NCI-H748 (cell line): ENCODE results near the gene HELZ.

Experiments used
- DNase-seq: peaks from one replicate; lab custom pipeline; 2025; ENCODE audit not compliant: unreplicated experiment; lab: John Stamatoyannopoulos, UW

The HELZ gene

GRCh38 chr17:67238991-67239390 lies 6.0 kb downstream of the HELZ start:
- no peak for DNase-seq

DNA sequence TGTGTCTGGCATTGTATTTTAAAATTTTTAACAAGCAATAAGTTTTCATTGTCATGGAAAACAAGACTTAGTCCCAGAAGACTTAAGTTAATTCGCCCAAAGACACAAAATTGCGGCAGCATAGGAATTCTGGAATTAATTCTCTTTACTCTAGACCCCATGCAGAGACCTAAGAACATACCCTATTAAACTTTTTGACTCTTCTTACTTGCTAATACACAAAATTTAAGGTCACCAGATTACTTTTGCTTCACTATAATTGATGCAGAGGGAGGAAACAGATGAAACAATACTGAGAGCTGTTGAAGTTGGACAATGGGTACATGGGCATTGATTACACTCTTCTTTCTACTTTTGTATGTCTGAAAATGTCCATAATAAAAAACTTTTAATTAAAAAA lies 12.6 kb downstream of the HELZ start:
- no peak for DNase-seq

DNA sequence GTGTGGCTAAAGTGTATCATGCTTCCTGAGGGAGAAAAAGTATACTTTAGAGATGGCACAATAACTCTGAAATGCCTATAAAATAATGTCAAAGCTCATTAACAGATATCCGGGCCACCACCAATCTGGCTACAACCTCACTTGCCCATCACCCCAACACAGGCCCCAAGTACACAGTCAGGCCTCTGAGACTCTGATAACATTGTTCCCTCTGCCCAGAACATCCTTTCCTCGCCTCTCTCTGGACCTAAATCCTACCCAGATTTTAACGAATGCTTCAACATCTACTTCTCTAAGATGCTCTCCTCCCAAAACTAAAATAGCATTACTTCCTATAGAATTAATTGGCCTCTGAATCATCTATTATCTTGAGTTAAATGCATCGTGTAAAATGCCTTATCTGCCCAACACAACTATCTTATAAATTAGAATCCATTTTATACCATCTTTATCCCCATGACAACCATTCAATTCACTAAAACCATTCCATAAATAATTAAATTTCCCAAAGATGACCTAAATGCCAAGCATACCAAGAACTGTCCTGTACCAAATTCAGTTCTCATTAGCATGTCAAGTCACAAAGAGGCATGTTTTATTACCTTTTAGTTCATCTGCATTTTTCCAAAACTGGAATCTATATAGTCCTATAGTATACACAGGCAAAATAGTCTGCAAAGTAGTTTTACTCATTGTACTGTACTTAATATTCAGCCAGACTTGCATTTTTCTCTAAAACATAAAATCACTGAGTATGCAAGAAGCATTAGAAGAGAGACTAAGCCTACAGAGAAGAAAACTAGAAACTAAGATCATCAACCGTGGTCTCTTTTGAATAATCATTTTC lies 15.7 kb downstream of the HELZ start:
- no peak for DNase-seq

DNA sequence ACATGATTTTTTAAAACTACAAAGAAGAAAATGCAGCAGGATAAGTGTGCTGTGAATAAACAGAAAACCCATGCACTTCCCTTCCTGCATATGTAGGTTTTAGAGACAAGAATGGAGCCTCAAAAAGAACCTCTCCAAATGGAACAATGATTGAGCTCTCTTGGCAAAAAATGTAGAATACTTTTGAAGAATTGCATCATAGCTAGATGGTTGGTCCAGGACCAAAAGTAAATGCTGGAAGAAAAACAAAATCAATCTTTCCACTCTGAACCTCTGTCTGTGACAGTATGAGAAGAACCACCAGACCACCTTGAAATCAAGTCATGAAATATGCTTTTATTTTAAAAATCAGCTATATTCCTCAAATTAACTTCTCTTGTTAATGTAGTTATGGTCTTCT lies 17.5 kb downstream of the HELZ start:
- DNase-seq = no peak

- no peak for DNase-seq
Measured at GRCh38 chr17:67225316-67225715, 19.7 kb downstream of the HELZ start.

- no peak for DNase-seq
Measured at GRCh38 chr17:67224736-67225135, 20.3 kb downstream of the HELZ start.

DNA sequence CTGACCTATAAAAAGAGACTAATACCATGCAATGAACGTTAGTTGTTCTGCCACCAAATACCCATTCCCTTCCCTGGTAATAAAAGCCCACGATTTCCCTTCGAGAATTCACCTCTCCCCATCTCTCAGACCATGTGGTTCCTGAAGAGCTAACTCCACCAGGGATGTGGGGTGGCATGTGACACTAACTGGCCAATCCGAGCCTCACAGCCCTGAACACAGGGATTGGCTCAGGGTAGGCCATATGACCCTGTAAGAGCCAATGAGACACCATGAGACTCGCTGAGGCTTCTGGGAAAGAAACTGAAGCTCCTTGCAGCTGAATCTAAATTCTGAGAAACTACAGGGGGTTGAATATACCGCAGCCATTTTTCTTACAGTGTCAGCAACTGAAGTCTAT lies 21.1 kb downstream of the HELZ start:
- no peak for DNase-seq

DNA sequence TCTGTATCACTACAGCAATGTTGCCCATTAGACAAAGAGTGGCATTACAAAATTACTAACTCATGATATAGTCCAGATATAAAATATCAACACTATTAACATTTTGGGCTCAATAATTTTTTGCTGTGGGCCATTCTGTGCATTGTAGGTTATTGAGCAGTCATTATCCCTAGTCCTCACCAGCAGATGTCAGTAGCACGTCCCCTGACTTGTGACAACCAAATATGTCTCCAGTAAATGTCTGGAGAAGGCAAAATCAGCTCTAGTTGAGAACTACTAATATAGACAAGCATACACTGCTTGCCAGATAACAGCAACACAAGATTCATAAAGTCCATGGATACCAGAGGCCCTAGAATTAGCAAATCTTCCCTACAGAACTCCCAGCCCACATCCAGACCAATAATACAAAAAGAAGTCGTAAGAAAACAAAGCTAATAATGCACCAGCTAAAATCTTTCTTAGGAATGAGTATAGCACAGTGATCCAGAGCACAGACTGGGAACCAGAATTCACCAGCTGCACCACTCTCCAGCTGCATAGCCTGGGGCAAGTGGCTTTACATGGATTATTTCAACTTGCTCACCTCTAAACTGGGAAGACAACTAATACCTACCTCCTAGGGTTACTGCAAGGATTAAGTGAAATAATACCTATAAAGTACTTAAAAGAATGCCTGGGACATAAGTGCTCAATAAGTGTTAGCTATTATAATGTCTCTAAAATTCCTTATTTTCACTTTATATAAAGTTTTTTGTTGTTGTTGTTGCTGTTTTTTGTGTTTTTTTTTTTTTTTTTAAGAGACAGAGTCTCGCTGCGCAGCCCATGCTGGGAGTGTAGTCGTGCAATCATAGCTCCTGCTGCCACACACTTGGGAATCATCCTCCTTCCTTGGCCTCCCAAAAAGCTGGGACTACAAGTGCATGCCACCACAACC lies 23.7 kb downstream of the HELZ start:
- DNase-seq = no peak

- DNase-seq = no peak
Measured at GRCh38 chr17:67218385-67218950, 26.5 kb downstream of the HELZ start.

- DNase-seq = no peak
Measured at GRCh38 chr17:67217446-67217845, 27.6 kb downstream of the HELZ start.

DNA sequence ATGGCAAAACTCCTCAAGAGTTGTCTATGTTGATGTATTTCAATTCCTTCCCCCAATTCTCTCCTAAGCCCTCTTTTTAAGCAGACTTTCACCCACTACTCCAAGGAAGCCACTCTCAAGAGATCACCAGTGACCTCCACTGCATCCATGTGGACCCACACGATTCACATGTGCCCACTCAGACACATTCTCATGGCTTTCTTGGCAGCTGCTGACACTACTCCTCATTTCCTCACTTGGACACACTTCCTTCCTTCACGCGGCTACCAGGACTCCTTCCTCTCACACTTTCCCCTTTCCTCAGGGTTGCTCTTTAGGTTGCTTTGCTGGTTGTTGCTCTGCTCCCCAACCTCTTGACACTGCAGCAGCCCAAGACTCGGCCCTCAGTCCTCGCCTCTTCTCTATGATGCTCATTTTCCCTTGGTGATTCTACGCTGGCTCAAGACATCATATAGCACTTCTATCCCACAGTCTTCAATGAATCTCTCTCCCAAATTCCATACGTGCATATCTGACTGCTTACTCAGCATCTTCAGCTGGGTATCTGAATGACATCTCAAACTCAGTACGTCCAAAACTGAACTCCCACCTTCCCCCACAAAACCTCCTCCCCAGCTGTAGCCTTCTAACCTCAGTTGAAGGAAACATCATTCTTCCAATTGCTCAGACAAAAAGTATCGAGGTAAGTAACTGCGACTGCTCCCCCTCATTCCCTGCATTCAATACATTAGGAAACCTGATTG lies 28.2 kb downstream of the HELZ start:
- no peak for DNase-seq

GRCh38 chr17:67215991-67216421 lies 29.0 kb downstream of the HELZ start:
- DNase-seq = no peak

- no peak for DNase-seq
Measured at GRCh38 chr17:67212714-67213417, 32.1 kb downstream of the HELZ start.

DNA sequence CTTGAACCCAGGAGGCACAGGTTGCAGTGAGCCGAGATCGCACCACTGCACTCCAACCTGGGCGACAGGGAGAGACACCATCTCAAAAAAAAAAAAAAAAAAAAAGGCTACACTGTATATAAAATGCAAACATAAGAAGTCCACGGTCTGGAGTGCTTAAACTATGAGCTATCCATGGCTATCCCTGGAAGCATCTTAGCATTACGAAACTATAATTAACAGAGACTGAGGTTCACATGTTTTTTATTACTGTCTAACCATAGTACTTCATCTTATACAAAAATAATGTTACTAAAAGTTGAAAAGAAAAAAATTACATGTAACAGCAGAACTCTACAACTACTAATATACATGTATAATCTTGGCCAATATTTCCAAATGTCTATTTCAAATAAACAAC lies 32.8 kb downstream of the HELZ start:
- DNase-seq = no peak

- no peak for DNase-seq
Measured at GRCh38 chr17:67211742-67212141, 33.3 kb downstream of the HELZ start.

DNA sequence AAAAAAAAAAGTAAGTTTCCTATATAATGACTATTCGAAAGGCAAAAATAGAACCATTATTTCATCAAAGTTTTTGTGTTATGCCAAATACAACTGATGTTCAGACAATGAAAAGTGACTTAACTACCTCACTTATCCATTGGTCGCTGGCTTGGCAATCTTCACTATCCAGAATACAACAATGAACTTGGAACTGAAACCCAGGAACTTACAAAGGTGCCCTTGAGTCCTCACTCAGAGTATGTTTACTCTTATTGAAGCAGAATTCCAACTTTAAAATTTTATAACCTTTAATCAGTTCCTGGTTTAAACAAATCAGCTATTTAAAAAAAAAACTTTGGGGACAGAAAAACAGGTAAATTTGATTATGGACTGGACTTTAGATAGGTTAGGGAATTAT lies 34.1 kb downstream of the HELZ start:
- no peak for DNase-seq

GRCh38 chr17:67208232-67208631 lies 36.8 kb downstream of the HELZ start:
- DNase-seq = no peak

DNA sequence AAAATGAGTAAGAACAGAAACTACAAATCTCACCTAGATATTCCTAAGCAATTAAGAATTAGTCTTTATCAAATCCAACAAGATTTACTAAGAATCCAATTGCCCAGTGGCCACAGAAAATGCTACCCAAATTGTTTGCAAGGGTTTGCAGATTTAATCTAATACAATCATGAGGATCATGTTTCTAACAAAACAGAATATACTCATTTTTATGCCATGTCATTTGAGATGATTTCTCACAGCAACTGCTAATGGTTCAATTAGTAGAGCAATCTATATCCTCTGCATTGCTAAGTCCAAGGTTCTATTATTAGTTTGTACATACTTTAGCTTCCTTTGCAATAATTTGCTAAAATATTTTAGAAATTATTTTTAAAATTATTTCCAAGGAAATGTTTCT lies 41.2 kb downstream of the HELZ start:
- no peak for DNase-seq

DNA sequence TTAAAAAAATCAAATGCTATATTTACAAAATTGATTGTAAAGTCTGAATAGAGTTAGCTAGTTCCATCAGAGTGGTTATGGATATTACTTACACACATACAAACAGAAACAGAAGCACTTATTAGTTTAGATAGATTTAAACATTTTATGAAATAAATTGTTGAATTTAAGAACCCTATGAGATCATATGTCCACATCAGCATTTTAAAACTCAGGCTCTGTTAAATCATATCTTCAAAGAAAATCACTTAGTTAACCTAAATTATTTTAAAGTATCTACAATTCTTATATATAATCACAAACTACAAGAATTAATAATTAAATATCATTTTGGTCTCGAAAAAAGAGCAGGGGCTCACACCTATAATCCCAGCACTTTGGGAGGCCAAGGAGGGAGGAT lies 42.5 kb downstream of the HELZ start:
- DNase-seq = no peak

GRCh38 chr17:67200727-67201301 lies 44.2 kb downstream of the HELZ start:
- DNase-seq = no peak
